GM21423 (cell line): ENCODE data around the gene HLA-DMA.
A peak's percentile ranks its signal among the peaks of the same experiment; 100 is the strongest.

ENCODE experiments used
- ATAC-seq: cut with Tn5 transposase; IDR thresholded peaks from one replicate; pipeline ENCODE4 v1.9.1; 2021; ENCODE audit warnings: mild to moderate bottlenecking, moderate library complexity; ENCODE audit not compliant: unreplicated experiment

Gene HLA-DMA

GRCh38 chr6:32952817-32953739, at the start of gene HLA-DMA:
Gene HLA-DMA (minus strand): TSS chr6:32953097. CDS start chr6:32953036, 61 bp downstream.
- ATAC-seq: peak; percentile 81

- ATAC-seq: no peak
Measured at GRCh38 chr6:33001685-33002084, 48.8 kb upstream of the HLA-DMA start.

- no peak for ATAC-seq
Measured at GRCh38 chr6:33000055-33000454, 47.2 kb upstream of the HLA-DMA start.

GRCh38 chr6:32995448-32995847, 42.6 kb upstream of the HLA-DMA start:
- no peak for ATAC-seq

- ATAC-seq: no peak
Measured at GRCh38 chr6:32993363-32993973, 40.6 kb upstream of the HLA-DMA start.

GRCh38 chr6:32991972-32992371, 39.1 kb upstream of the HLA-DMA start:
- no peak for ATAC-seq

- no peak for ATAC-seq
Measured at GRCh38 chr6:32989368-32989767, 36.5 kb upstream of the HLA-DMA start.

GRCh38 chr6:32984622-32985389, 31.9 kb upstream of the HLA-DMA start:
- ATAC-seq: peak; percentile 68

GRCh38 chr6:32983964-32984621, 31.2 kb upstream of the HLA-DMA start:
- no peak for ATAC-seq

- no peak for ATAC-seq
Measured at GRCh38 chr6:32983493-32983848, 30.6 kb upstream of the HLA-DMA start.

GRCh38 chr6:32982702-32983492, 30.0 kb upstream of the HLA-DMA start:
- ATAC-seq: no peak

- ATAC-seq: no peak
Measured at GRCh38 chr6:32982084-32982701, 29.3 kb upstream of the HLA-DMA start.

GRCh38 chr6:32980488-32981038, 27.7 kb upstream of the HLA-DMA start:
- no peak for ATAC-seq

- ATAC-seq: no peak
Measured at GRCh38 chr6:32979720-32980487, 27.0 kb upstream of the HLA-DMA start.

GRCh38 chr6:32977953-32978324, 25.0 kb upstream of the HLA-DMA start:
- ATAC-seq: no peak

- ATAC-seq: no peak
Measured at GRCh38 chr6:32977272-32977952, 24.5 kb upstream of the HLA-DMA start.

GRCh38 chr6:32976334-32977069, 23.6 kb upstream of the HLA-DMA start:
- ATAC-seq: no peak

GRCh38 chr6:32975886-32976285, 23.0 kb upstream of the HLA-DMA start:
- ATAC-seq: no peak
